Measurements from ENCODE around the gene ALDH3A2.
"Not testable (repeated sequence)": the region's sequence is repeated elsewhere in the genome, so short reads cannot be mapped to it uniquely, and the experiment has no call there.

Gene ALDH3A2

DNA sequence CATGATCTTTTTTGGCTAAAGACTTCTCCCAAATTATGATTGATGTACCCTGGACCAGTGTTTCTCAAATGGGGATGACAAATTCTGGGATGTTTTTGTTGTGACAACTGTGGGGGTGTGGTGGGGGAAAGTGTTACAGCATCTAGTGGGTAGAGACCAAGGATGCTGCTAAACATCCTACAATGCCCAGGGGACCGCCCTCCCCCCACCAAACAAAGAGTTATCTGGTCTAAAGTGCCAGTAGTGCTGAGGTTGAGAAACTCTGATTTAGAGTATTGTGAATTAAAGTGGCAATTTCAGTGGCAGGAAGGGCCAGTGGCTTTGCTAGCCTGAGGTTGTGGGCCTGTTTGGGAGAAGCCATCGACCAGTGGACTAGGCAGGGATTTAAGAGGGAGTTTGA, 34.6 kb downstream of the ALDH3A2 start:
- H3K27ac ChIP-seq = no peak overlapping the region
- TF ChIP-seq, protein P1, sequence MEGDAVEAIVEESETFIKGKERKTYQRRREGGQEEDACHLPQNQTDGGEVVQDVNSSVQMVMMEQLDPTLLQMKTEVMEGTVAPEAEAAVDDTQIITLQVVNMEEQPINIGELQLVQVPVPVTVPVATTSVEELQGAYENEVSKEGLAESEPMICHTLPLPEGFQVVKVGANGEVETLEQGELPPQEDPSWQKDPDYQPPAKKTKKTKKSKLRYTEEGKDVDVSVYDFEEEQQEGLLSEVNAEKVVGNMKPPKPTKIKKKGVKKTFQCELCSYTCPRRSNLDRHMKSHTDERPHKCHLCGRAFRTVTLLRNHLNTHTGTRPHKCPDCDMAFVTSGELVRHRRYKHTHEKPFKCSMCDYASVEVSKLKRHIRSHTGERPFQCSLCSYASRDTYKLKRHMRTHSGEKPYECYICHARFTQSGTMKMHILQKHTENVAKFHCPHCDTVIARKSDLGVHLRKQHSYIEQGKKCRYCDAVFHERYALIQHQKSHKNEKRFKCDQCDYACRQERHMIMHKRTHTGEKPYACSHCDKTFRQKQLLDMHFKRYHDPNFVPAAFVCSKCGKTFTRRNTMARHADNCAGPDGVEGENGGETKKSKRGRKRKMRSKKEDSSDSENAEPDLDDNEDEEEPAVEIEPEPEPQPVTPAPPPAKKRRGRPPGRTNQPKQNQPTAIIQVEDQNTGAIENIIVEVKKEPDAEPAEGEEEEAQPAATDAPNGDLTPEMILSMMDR (conservative IDR thresholded peaks at IDR 0.05) = no peak

DNA sequence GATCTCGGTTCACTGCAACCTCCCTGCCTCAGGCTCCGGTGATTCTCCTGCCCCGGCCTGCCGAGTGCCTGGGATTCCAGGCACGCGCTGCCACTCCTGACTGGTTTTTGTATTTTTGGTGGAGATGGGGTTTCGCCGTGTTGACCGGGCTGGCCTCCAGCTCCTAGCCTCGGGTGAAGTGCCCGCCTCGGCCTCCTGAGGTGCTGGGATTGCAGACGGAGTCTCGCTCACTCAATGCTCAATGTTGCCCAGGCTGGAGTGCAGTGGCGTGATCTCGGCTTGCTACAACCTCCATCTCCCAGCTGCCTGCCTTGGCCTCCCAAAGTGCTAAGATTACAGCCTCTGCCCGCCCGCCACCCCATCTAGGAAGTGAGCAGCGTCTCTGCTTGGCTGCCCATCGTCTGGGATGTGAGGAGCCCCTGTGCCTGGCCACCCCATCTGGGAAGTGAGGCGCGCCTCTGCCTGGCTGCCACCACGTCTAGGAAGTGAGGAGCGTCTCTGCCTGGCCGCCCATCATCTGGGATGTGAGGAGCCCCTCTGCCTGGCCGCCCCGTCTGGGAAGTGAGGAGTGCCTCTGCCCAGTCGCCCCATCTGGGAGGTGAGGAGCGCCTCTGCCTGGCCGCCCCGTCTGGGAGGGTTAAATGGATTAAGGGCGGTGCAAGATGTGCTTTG, 36.5 kb downstream of the ALDH3A2 start:
- H3K27ac ChIP-seq = not testable (repeated sequence)

DNA sequence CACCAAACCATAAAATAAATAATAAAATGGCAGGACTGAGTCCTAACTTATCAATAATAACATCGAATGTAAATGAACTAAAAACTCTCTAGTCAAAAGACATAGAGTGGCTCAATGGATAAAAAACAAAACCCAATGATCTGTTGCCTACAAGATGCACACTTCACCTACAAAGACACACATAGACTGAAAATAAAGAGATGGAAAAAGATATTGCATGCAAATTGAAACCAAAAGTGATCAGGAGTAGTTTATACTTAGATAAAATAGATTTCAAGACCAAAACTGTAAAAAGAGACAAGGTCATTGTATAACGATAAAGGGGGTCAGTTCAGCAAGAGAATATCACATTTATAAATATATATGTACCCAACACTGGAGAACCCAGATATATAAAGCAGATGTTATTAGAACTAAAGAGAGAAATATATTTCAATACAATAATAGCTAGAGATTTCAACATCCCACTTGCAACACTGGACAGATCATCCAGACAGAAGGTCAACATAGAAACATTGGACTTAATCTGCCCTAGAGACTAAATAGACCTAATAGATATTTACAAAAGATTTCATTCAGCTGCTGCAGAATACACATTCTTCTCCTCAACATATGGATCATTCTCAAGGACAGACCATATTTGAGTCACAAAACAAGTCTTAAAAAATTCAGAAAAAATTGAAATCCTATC, 38.0 kb downstream of the ALDH3A2 start:
- H3K27ac ChIP-seq = no peak overlapping the region
- TF ChIP-seq, protein P1 (conservative IDR thresholded peaks at IDR 0.05) = no peak

DNA sequence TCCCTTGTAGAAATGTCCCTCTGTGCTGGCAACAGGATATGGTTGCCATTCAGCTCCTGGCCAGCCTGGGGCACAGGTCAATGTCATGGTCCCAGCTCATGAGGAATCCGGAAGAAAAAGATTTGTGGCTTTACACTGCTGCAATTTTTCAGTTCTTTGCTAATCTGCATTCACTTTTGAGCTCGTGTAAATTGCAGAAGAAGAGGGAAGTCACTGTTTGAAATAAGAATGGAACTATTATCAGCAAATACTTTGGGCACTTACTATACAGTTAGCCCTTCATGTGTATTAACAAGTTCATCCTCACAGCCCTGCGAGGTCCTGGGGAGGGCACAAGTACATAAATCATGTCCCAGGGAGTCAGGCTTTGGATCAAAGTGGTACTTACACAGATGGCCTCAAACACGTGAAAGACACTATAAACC, 53.7 kb downstream of the ALDH3A2 start:
- no peak overlapping the region for H3K27ac ChIP-seq
- TF ChIP-seq, protein P1 (conservative IDR thresholded peaks at IDR 0.05) = no peak

DNA sequence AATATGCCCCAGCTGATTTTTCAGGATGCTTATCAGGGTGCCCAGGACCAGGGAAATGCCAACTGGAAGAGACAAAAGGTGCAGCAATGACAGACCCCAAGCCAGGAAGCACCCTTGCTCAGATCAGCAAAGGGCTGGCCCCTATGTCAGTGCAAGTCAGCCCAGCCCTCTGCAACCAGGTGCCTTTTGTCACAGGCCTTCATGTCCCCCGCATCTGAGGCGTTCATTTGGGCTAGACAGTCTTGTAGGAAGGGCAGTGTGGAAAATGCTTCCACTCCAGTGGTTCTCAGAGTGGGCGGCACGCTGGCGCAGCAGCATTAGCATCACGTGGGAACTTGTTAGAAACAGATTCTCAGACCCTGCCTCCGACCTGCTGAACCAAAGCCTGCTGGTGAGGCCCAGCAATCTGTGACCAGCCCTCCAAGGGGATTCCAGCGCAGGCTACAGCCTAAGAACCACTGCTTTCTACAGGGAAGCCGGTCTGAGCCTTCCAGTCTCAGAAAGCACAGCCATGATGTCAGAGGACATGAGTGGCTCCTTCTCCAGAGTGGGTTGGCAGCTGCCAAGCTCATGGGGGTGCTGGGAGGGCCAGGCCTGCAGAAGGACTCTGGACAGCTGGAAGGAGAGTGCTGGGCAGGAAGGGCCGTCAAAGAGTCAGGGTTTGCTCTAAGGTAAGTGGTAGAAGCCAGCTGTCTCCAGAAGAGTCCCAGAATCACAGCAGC, 54.7 kb downstream of the ALDH3A2 start:
- TF ChIP-seq, protein P1 (conservative IDR thresholded peaks at IDR 0.05) = no peak
- no peak overlapping the region for H3K27ac ChIP-seq

DNA sequence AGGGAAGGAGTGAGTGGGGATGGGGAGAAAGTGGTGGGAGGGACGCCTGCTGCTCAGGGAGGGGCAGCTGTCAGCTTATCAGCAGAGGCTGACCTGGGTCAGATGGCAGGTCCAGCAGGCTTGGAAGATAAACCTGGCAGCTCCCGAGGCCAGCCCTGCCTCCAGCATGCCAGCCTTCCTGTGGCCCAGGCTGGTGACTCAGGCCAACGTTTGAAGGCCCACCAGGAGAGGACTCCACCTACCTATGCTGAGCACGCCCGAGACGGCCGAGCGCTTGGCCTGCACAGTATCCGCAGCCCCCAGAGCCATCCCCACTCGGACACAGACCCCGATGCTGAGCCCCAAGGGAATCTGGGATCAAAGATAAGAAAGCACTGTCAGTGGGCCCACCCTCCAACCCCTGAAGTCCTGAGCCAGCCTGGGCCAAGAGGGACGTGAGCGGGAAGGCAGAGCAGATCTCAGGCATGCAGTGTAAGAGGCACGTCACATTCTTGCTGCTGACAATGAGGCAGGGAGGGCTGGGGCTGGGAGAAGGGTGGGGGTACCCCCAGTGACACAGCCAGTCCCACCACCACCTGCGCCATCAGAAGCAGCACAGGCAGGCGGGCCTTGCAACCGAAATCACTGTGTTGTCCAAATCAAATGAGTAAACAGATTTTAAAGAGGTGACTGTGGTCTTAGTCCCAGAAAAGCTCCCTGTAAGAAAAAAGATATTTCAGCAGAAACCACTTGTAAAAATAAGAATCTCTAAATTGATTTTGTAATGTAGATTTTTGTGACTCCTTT, 55.5 kb downstream of the ALDH3A2 start:
- H3K27ac ChIP-seq = no peak overlapping the region
- TF ChIP-seq, protein P1 (conservative IDR thresholded peaks at IDR 0.05) = no peak

DNA sequence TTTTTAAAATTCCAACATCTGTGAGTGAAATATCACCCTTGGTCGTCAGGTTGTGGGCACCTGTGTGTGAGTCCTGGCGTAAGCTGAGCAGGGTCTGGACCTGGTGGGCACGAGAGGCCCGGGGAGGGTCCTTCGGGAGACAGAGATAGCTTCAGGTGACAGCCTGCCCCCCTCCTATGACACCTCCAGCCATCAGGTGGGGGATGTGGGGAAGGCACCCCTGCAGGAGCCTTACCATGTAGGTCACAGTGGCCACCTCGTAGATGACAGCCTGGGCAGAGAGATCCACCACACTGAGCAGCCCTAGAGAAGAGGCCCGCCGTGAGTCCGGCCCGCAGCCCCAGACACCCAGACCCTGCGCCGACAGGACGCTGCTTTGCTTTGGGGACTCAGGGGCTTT, 56.6 kb downstream of the ALDH3A2 start:
- TF ChIP-seq, protein P1 (conservative IDR thresholded peaks at IDR 0.05) = no peak
- no peak overlapping the region for H3K27ac ChIP-seq
